H1 (cell line): Measurements from ENCODE around the gene UBE2B. TPM values are rescaled to one million over a fixed set of nuclear protein-coding genes. Genes with fewer than 3 reads are reported as not detected.

ENCODE experiments used
- CTCF ChIA-PET: fragments of 300-600 bp; sonication (Branson Sonifier 250); formaldehyde crosslinking; loops from one replicate; lab custom pipeline; 2021; ENCODE audit not compliant: partially characterized antibody; lab: Charles Lee
- POLR2A ChIA-PET: fragments of 300-600 bp; sonication (Branson Sonifier 250); formaldehyde crosslinking; loops from one replicate; lab custom pipeline; 2021; ENCODE audit warnings: inconsistent platforms; ENCODE audit not compliant: partially characterized antibody; lab: Charles Lee
- DNase-seq, 2 experiments: peaks; one replicate each; pipeline versions ENCODE4 v3.0.0 to v3.0.0-alpha.2; 2010 to 2022; ENCODE audit warnings: low spot score in 2 of 2, low read depth in 1 of 2, mixed read lengths in 1 of 2
- FAIRE-seq: peaks from 2 replicates; lab custom pipeline; 2011; peaks lifted over from hg19 to GRCh38; lab: Jason Lieb, UNC
- H2AFZ ChIP-seq: 2 replicates; pipeline ENCODE4 v1.8.1; 2012; ENCODE audit warnings: low read length, inconsistent platforms
- H2AK5ac ChIP-seq: 2 replicates; pipeline ENCODE4 v1.6.1; 2013; ENCODE audit warnings: low read depth, low read length
- H2BK120ac ChIP-seq: replicated peaks from 2 replicates; pipeline ENCODE3; 2013; ENCODE audit warnings: low read depth, low read length, inconsistent platforms
- H2BK12ac ChIP-seq: 2 replicates; pipeline ENCODE4 v1.6.1; 2013; ENCODE audit warnings: low read depth, low read length
- H2BK15ac ChIP-seq: 2 replicates; pipeline ENCODE4 v1.6.1; 2013; ENCODE audit warnings: low read length
- H2BK20ac ChIP-seq: 2 replicates; pipeline ENCODE4 v1.6.1; 2013; ENCODE audit warnings: low read length
- H2BK5ac ChIP-seq: 2 replicates; pipeline ENCODE4 v1.6.1; 2013; ENCODE audit warnings: low read depth, low read length
- H3K14ac ChIP-seq: 2 replicates; pipeline ENCODE4 v1.6.1; 2013; ENCODE audit warnings: inconsistent platforms; ENCODE audit not compliant: insufficient read length
- H3K18ac ChIP-seq: 2 replicates; pipeline ENCODE4 v1.6.1; 2013; ENCODE audit warnings: low read length; ENCODE audit errors: extremely low read depth
- H3K23ac ChIP-seq: 2 replicates; pipeline ENCODE4 v1.6.1; 2013; ENCODE audit warnings: inconsistent platforms; ENCODE audit not compliant: insufficient read length
- H3K23me2 ChIP-seq: 2 replicates; pipeline ENCODE4 v1.6.1; 2013; ENCODE audit warnings: low read depth, low read length
- H3K27ac ChIP-seq: 2 replicates; pipeline ENCODE4 v1.6.1; 2011; ENCODE audit warnings: low read depth, low read length, inconsistent platforms
- H3K27me3 ChIP-seq, 4 experiments: replicated peaks in 1 of 4; 1 replicate in 1 of 4; 2 replicates in 3 of 4; pipeline versions ENCODE4 v1.6.1 to v1.8.1; 2011 to 2013; ENCODE audit warnings: low read length in 3 of 4, mild to moderate bottlenecking in 3 of 4, inconsistent platforms in 2 of 4, mixed read lengths in 2 of 4, moderate library complexity in 1 of 4; ENCODE audit not compliant: control insufficient read depth in 3 of 4, insufficient read depth in 3 of 4; ENCODE audit errors: extremely low read depth in 1 of 4
- H3K36me3 ChIP-seq, 4 experiments: 2 replicates each; pipeline versions ENCODE4 v1.6.1 to v1.8.1; 2011 to 2013; ENCODE audit warnings: mild to moderate bottlenecking in 4 of 4, low read length in 3 of 4, moderate library complexity in 2 of 4, control low read depth in 1 of 4, inconsistent platforms in 1 of 4; ENCODE audit not compliant: insufficient read depth in 4 of 4, control insufficient read depth in 2 of 4
- H3K4ac ChIP-seq: replicated peaks from 2 replicates; pipeline ENCODE3; 2013; ENCODE audit warnings: low read length, low read depth, mixed read lengths, inconsistent platforms; ENCODE audit not compliant: insufficient read length
- H3K4me1 ChIP-seq, 4 experiments: replicated peaks in 1 of 4; 1 replicate in 1 of 4; 2 replicates in 3 of 4; pipeline versions ENCODE4 v1.6.1 to v1.8.1; 2011 to 2013; ENCODE audit warnings: low read length in 3 of 4, inconsistent platforms in 2 of 4, mixed read lengths in 1 of 4; ENCODE audit not compliant: insufficient read depth in 4 of 4, control insufficient read depth in 3 of 4
- H3K4me2 ChIP-seq, 2 experiments: 2 replicates each; pipeline versions ENCODE4 v1.6.1 to v1.8.1; 2011 to 2013; ENCODE audit warnings: low read depth in 2 of 2, low read length in 2 of 2, control low read depth in 1 of 2, inconsistent platforms in 1 of 2, mild to moderate bottlenecking in 1 of 2; ENCODE audit not compliant: insufficient read depth in 1 of 2
- H3K4me3 ChIP-seq, 4 experiments: fragments of 200-600, 300-600 bp in 1 of 4; sonication (generic), shearing (Covaris generic), sonication (Bioruptor Twin) in 1 of 4; 2 replicates each; pipeline versions ENCODE4 v1.5.1 to v1.8.1; 2011 to 2016; ENCODE audit warnings: low read length in 4 of 4, low read depth in 3 of 4, control low read depth in 2 of 4, inconsistent platforms in 2 of 4, mild to moderate bottlenecking in 2 of 4, mixed read lengths in 1 of 4, moderate library complexity in 1 of 4; ENCODE audit not compliant: insufficient read depth in 2 of 4; ENCODE audit errors: extremely low read depth in 1 of 4
- H3K56ac ChIP-seq: replicated peaks from 2 replicates; pipeline ENCODE3; 2013; ENCODE audit warnings: low read depth, mild to moderate bottlenecking, mixed read lengths, low read length, inconsistent platforms; ENCODE audit not compliant: insufficient read length
- H3K79me1 ChIP-seq: 2 replicates; pipeline ENCODE4 v1.6.1; 2013; ENCODE audit warnings: low read depth, low read length, control low read depth
- H3K79me2 ChIP-seq, 2 experiments: 2 replicates each; pipeline versions ENCODE4 v1.6.1 to v1.8.1; 2012 to 2013; ENCODE audit warnings: low read length in 2 of 2, mild to moderate bottlenecking in 2 of 2, inconsistent platforms in 1 of 2; ENCODE audit not compliant: insufficient read depth in 2 of 2, control insufficient read depth in 1 of 2
- H3K9ac ChIP-seq, 4 experiments: replicated peaks in 1 of 4; 1 replicate in 1 of 4; 2 replicates in 3 of 4; pipeline versions ENCODE4 v1.6.1 to v1.8.1; 2011 to 2013; ENCODE audit warnings: low read depth in 3 of 4, low read length in 3 of 4, control low read depth in 2 of 4, mild to moderate bottlenecking in 2 of 4, moderate library complexity in 2 of 4, inconsistent platforms in 1 of 4; ENCODE audit errors: extremely low read depth in 1 of 4
- H3K9me3 ChIP-seq, 2 experiments: 2 replicates each; pipeline versions ENCODE4 v1.6.1 to v1.8.1; 2012 to 2013; ENCODE audit warnings: mild to moderate bottlenecking in 2 of 2, moderate library complexity in 2 of 2, control low read depth in 1 of 2, inconsistent platforms in 1 of 2, low read depth in 1 of 2, low read length in 1 of 2, mixed read lengths in 1 of 2; ENCODE audit not compliant: insufficient read depth in 2 of 2
- H4K20me1 ChIP-seq, 2 experiments: replicated peaks in 1 of 2; 2 replicates each; pipeline versions ENCODE3 to v1.8.1; 2011 to 2013; ENCODE audit warnings: inconsistent platforms in 2 of 2, low read length in 2 of 2, mild to moderate bottlenecking in 1 of 2; ENCODE audit not compliant: insufficient read depth in 2 of 2, control insufficient read depth in 1 of 2
- H4K5ac ChIP-seq: 2 replicates; pipeline ENCODE4 v1.6.1; 2013; ENCODE audit warnings: low read length, low read depth, mixed read lengths, inconsistent platforms; ENCODE audit not compliant: insufficient read length
- H4K8ac ChIP-seq: 2 replicates; pipeline ENCODE4 v1.8.0; 2013; ENCODE audit warnings: mild to moderate bottlenecking, moderate library complexity, low read length, inconsistent platforms; ENCODE audit not compliant: insufficient read depth; ENCODE audit errors: extremely low read depth
- H4K91ac ChIP-seq: replicated peaks from 2 replicates; pipeline ENCODE3; 2013; ENCODE audit warnings: low read length, mixed read lengths, inconsistent platforms; ENCODE audit not compliant: insufficient read length
- CHD2 ChIP-seq: IDR thresholded peaks from 2 replicates; pipeline ENCODE4 v1.6.1; 2012; ENCODE audit warnings: low read length, improper control_type of control experiment
- CTBP2 ChIP-seq: IDR thresholded peaks from 2 replicates; pipeline ENCODE4 v1.7.0; 2011; ENCODE audit warnings: borderline replicate concordance, mild to moderate bottlenecking, moderate library complexity, mixed read lengths, low read length; ENCODE audit not compliant: insufficient read depth, insufficient read length
- WGBS, 2 experiments: shearing (Covaris generic) in 1 of 2; methylation state at CpG; one replicate each; pipeline versions ENCODE4 v1.1.6 to v1.1.7; 2013 to 2015; ENCODE audit warnings: low lambda C conversion rate in 2 of 2, mixed read lengths in 2 of 2, inconsistent platforms in 1 of 2, low coverage in 1 of 2, missing lambda C conversion rate in 1 of 2; ENCODE audit not compliant: insufficient replicate concordance in 2 of 2, insufficient coverage in 1 of 2, insufficient read length in 1 of 2; ENCODE audit errors: extremely low coverage in 1 of 2, missing lambda C conversion rate in 1 of 2; 5-methylcytosine and 5-hydroxymethylcytosine counted together
- polyA plus RNA-seq, 7 experiments: library from polyadenylated mRNA; depleted of rRNA in 3 of 7; stranded (reverse) in 5 of 7; unstranded in 2 of 7; fragments of >200 nt in 5 of 7; fragments of 200-250 nt in 2 of 7; gene quantifications; 1 replicate in 5 of 7; 2 replicates in 1 of 7; 4 replicates in 1 of 7; pipeline versions ENCODE4 v1.2.1 to v1.2.3, GENCODE V29; 2011 to 2013; ENCODE audit warnings: missing spikeins in 2 of 7, mixed read lengths in 2 of 7
- total RNA-seq: library from RNA; stranded (reverse); fragmentation: NEBNext Ultra II Directional; extraction: Animal tissue kit (Norgen Biotek cat#: 25700); gene quantifications from 2 replicates; pipeline ENCODE4 v1.2.1, GENCODE V29; 2021

UBE2B gene
- total and polyA plus RNA-seq, 2 of the 8 experiments (the other 6 are each of a cell fraction or from before 2014, with no cell fraction given) = 15.9 to 46.8 TPM

GRCh38 chr5:134413046-134413445 is 41.7 kb downstream of the UBE2B start:
- Histone ChIP-seq H3K4me1 (peaks cover 5 to 10% (median 8%) of the 10 kb centered on the region in 4 experiments), H2BK120ac (no peak overlapping the region), H2AFZ (no peak overlapping the region), H3K23ac (no peak overlapping the region), H3K27ac (no peak overlapping the region), H4K8ac (no peak overlapping the region), H3K9me3 (no peaks in the 10 kb centered on the region), H2BK15ac (peak overlapping the region; percentile 19; the same call in 1 of the 2 replicates), H2BK5ac (no peak overlapping the region), H4K5ac (no peak overlapping the region), H3K79me2 (peaks cover 7 to 26% of the 10 kb centered on the region in 2 experiments), H3K36me3 (peaks cover 0 to 6% (median 3%) of the 10 kb centered on the region in 4 experiments; a peak in 3 of 8 replicates), H3K23me2 (peaks cover 5% of the 10 kb centered on the region; the same call in 1 of the 2 replicates), H3K14ac (no peak overlapping the region), H2AK5ac (no peak overlapping the region), H2BK12ac (no peak overlapping the region), H3K27me3 (no peaks in the 10 kb centered on the region), H3K4ac (peak overlapping the region; percentile 73), H2BK20ac (0 out of 2 replicates have a peak overlapping the region, but pooled peaks have one; percentile 48), H3K4me2 (peak overlapping the region in 1 of 2 experiments; percentile 84; a peak in 1 of 4 replicates), H3K18ac (no peak overlapping the region), H3K79me1 (peaks cover 2% of the 10 kb centered on the region), H3K9ac (no peak overlapping the region), H4K91ac (no peak overlapping the region), H4K20me1 (no peaks in the 10 kb centered on the region), H3K56ac (no peak overlapping the region), H3K4me3 (no peak overlapping the region)
- FAIRE-seq (no peak), DNase-seq (no peak)
- 100% methylated on average over 2 of the region's 2 CpGs; no CpG with 5 or more reads in 1 of the 2 experiments for WGBS, 2 experiments
- ChIA-PET CTCF (interaction anchor here (1.0 to 7.0 kb wide), 9 partner anchors 11 to 166 kb away, joined by 3 to 91 read pairs (median 17); no protein-coding TSS in a partner anchor), POLR2A (interaction anchor here (0.8 to 2.8 kb wide), 6 partner anchors 15 to 114 kb away, joined by 3 to 22 read pairs (median 7); partner anchors contain the start of gene JADE2)
- TF ChIP-seq CTBP2 = no peak
- no peak for TF ChIP-seq CHD2
